H1 (cell line): ENCODE data around the gene LMBR1.

Source experiments
- ATF3 ChIP-seq: IDR thresholded peaks from 2 replicates; pipeline ENCODE4 v1.6.1; 2011; ENCODE audit warnings: low read depth, mild to moderate bottlenecking, low read length; ENCODE audit not compliant: insufficient read depth
- EGR1 ChIP-seq: IDR thresholded peaks from 2 replicates; pipeline ENCODE4 v1.6.1; 2011; ENCODE audit warnings: low read depth, low read length, borderline replicate concordance
- EP300 ChIP-seq, 2 experiments: IDR thresholded peaks; 1 replicate in 1 of 2; 2 replicates in 1 of 2; pipeline ENCODE4 v1.6.1; 2011 to 2012; ENCODE audit warnings: low read depth in 2 of 2, low read length in 2 of 2, mild to moderate bottlenecking in 2 of 2, borderline replicate concordance in 1 of 2, inconsistent platforms in 1 of 2, moderate library complexity in 1 of 2
- POLR2A ChIP-seq, 2 experiments: IDR thresholded peaks; 1 replicate in 1 of 2; 2 replicates in 1 of 2; pipeline ENCODE4 v1.6.1; 2011; ENCODE audit warnings: low read depth in 2 of 2, low read length in 2 of 2, mild to moderate bottlenecking in 2 of 2; ENCODE audit errors: control extremely low read depth in 1 of 2
- RAD21 ChIP-seq, 2 experiments: IDR thresholded peaks in 1 of 2; conservative IDR thresholded peaks in 1 of 2; 2 replicates each; pipeline ENCODE4 v1.6.1; 2011; ENCODE audit warnings: low read depth in 2 of 2, low read length in 2 of 2, improper control_type of control experiment in 1 of 2, inconsistent platforms in 1 of 2, mild to moderate bottlenecking in 1 of 2, moderate library complexity in 1 of 2
- SP2 ChIP-seq: IDR thresholded peaks from 2 replicates; pipeline ENCODE4 v1.6.1; 2012; ENCODE audit warnings: mild to moderate bottlenecking, low read length, inconsistent platforms

DNA sequence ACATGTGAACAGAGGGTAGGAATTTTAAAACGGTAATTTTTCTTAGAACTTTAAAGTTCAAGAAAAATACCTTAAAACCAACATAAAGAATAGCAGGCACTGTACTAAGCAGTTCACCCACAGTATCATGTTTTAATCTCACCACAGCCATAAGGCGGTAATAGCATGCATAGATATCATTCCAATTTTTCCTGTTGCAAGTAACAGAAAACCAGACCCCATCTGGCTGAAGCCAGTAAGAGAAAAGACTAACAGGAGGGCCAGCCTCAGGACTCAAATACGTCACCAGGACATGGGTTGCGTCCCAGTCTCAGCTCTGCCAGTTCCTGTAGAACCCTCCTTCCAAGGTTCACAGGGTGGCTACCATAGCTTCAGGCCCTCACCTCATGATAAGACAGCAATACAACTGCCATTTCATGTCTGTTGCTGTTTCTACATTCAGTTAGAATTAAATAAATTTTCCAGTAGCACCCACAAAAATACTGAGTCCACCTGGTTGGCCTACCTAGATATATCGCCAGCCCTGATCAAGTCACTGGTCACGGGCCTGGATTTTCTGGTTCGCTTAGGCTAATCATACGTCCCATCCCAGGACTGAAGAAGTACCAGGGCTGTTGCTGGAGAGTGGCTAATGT, 254.4 kb downstream of the LMBR1 start:
- no peak for TF ChIP-seq SP2
- no peak for TF ChIP-seq RAD21 (IDR thresholded peaks at IDR 0.05 in 1 of 2, conservative IDR thresholded peaks at IDR 0.05 in 1 of 2; ENCODE audit: low read depth in 2 of 2, low read length in 2 of 2)
- TF ChIP-seq EP300 (IDR thresholded peaks at IDR 0.05; ENCODE audit: borderline replicate concordance in 1 of 2, low read depth in 2 of 2, low read length in 2 of 2), result no peak
- TF ChIP-seq POLR2A (IDR thresholded peaks at IDR 0.05; ENCODE audit: control extremely low read depth in 1 of 2, low read depth in 2 of 2, low read length in 2 of 2), result no peak
- TF ChIP-seq EGR1, result no peak
- no peak for TF ChIP-seq ATF3
